GM23248 (cell line): ENCODE measurements around the gene IL36RN. TPM values are rescaled to one million over a fixed set of nuclear protein-coding genes. Genes with fewer than 3 reads are reported as not detected.

ENCODE experiments used
- DNase-seq: peaks from one replicate; pipeline ENCODE4 v3.0.0-alpha.2; 2015
- H2AFZ ChIP-seq: fragments of 200-600 bp; sonication (generic); 2 replicates; pipeline ENCODE4 v1.6.1; 2016; ENCODE audit warnings: antibody characterized with exemption
- H3F3A ChIP-seq: fragments of 200-600 bp; sonication (generic); 2 replicates; pipeline ENCODE4 v1.6.1; 2016; ENCODE audit warnings: mild to moderate bottlenecking, antibody characterized with exemption, mixed run types; ENCODE audit not compliant: insufficient read depth
- H3K27ac ChIP-seq: fragments of 200-600 bp; sonication (generic); 2 replicates; pipeline ENCODE4 v1.5.1; 2016; ENCODE audit warnings: mild to moderate bottlenecking
- H3K27me3 ChIP-seq: fragments of 200-600 bp; sonication (generic); replicated peaks from 2 replicates; pipeline ENCODE4 v1.6.1; 2016; ENCODE audit warnings: mild to moderate bottlenecking; ENCODE audit not compliant: insufficient read depth
- H3K36me3 ChIP-seq: fragments of 200-600 bp; sonication (generic); 2 replicates; pipeline ENCODE4 v1.6.1; 2016; ENCODE audit warnings: low read depth, mild to moderate bottlenecking
- H3K4me1 ChIP-seq: fragments of 200-600 bp; sonication (generic); 2 replicates; pipeline ENCODE4 v1.6.1; 2016; ENCODE audit warnings: mild to moderate bottlenecking; ENCODE audit not compliant: insufficient read depth
- H3K4me2 ChIP-seq: fragments of 200-600 bp; sonication (generic); one replicate; pipeline ENCODE4 v1.6.1; 2016; ENCODE audit warnings: mild to moderate bottlenecking; ENCODE audit not compliant: unreplicated experiment
- H3K4me3 ChIP-seq: fragments of 200-600 bp; sonication (generic); 2 replicates; pipeline ENCODE4 v1.5.1; 2016; ENCODE audit warnings: mild to moderate bottlenecking
- H3K79me2 ChIP-seq: fragments of 200-600 bp; sonication (generic); 2 replicates; pipeline ENCODE4 v1.6.1; 2016; ENCODE audit warnings: mild to moderate bottlenecking; ENCODE audit not compliant: insufficient read depth
- H3K9ac ChIP-seq: fragments of 200-600 bp; sonication (generic); 2 replicates; pipeline ENCODE4 v1.6.1; 2016; ENCODE audit warnings: mild to moderate bottlenecking
- H3K9me2 ChIP-seq: fragments of 200-600 bp; sonication (generic); 2 replicates; pipeline ENCODE4 v1.6.1; 2016; ENCODE audit warnings: mixed run types, mild to moderate bottlenecking, moderate library complexity; ENCODE audit not compliant: insufficient read depth
- H3K9me3 ChIP-seq: fragments of 200-600 bp; sonication (generic); one replicate; pipeline ENCODE4 v1.6.1; 2017; ENCODE audit warnings: low read depth
- H4K20me1 ChIP-seq: fragments of 200-600 bp; sonication (generic); 2 replicates; pipeline ENCODE4 v1.6.0; 2016; ENCODE audit not compliant: insufficient read depth
- EZH2 ChIP-seq: fragments of 200-600 bp; sonication (generic); IDR thresholded peaks from 2 replicates; pipeline ENCODE4 v1.6.1; 2018; ENCODE audit warnings: antibody characterized with exemption, mild to moderate bottlenecking; ENCODE audit not compliant: insufficient read depth, poor library complexity, severe bottlenecking
- EZH2phosphoT487 ChIP-seq: fragments of 200-600 bp; sonication (generic); IDR thresholded peaks from 2 replicates; pipeline ENCODE4 v1.6.1; 2018; ENCODE audit warnings: antibody characterized with exemption, moderate library complexity, mild to moderate bottlenecking, low read depth; ENCODE audit not compliant: insufficient read depth
- WGBS, 2 experiments: methylation state at CpG; one replicate each; pipeline ENCODE4 v1.1.6; 2015 to 2017; ENCODE audit warnings: low lambda C conversion rate in 2 of 2, low coverage in 1 of 2; ENCODE audit errors: missing lambda C conversion rate in 2 of 2; 5-methylcytosine and 5-hydroxymethylcytosine counted together
- in situ Hi-C: fragments of 300-500 bp; cut with MboI; formaldehyde crosslinking; loops from 2 replicates; pipeline ENCODE4 v1.15.0; 2020
- polyA plus RNA-seq: library from polyadenylated mRNA; unstranded; fragments of >200 nt; fragmentation: Nextera tagmentation; extraction: Ambion mirVana; gene quantifications from 2 replicates; pipeline ENCODE4 v1.2.1, GENCODE V29; 2016
- small RNA-seq: library from RNA; depleted of rRNA; stranded (forward); fragments of <200 nt; gene quantifications from one replicate; pipeline ENCODE3, GENCODE V24; 2014; ENCODE audit warnings: low read depth, low replicate concordance
- total RNA-seq: library from RNA; depleted of rRNA; stranded (reverse); fragments of >200 nt; shearing (Covaris generic); gene quantifications from 2 replicates; pipeline ENCODE4 v1.2.3, GENCODE V29; 2014; rRNA removed

IL36RN gene
- total and polyA plus RNA-seq, 2 experiments from 2014 or later: not detected

DNA sequence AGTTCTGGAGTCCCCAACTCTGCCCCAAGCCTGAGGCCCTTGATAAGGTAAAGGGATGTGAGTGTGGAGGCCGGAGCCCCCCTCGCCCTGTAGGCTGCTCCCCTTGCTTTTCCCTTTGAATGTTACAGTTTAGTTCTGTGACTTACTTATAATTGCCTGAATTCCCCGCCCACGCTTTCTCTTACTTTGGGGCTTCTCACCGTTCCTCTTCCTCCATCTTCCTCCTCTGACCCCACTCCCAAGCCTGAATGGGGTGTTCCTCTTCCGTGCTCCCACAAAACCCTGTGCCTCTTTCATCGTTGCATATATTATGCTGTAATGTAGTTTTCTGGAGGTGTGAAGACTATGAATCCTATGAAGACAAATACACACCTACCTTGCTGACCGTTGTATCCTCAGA is 53.4 kb downstream of the IL36RN start:
- no peak overlapping the region for H3K4me2 ChIP-seq
- no peaks in the 10 kb centered on the region for H4K20me1 ChIP-seq
- H3K9me2 ChIP-seq: no peaks in the 10 kb centered on the region
- H3F3A ChIP-seq: 0 out of 2 replicates have a peak, but pooled peaks cover 6% of the 10 kb centered on the region
- no peak for DNase-seq
- H3K9ac ChIP-seq: no peak overlapping the region
- no peak overlapping the region for H3K4me3 ChIP-seq
- no peaks in the 10 kb centered on the region for H3K27me3 ChIP-seq
- H3K9me3 ChIP-seq: no peaks in the 10 kb centered on the region
- H2AFZ ChIP-seq: no peak overlapping the region
- TF ChIP-seq EZH2phosphoT487 (no peak), EZH2 (no peak)
- in situ Hi-C loops: no loop called here
- H3K79me2 ChIP-seq: no peaks in the 10 kb centered on the region
- 62 to 65% methylated on average over 8 of the region's 8 CpGs for WGBS, 2 experiments
- H3K36me3 ChIP-seq: no peaks in the 10 kb centered on the region
- H3K4me1 ChIP-seq: peaks cover 5% of the 10 kb centered on the region; the same call in 1 of the 2 replicates
- no peak overlapping the region for H3K27ac ChIP-seq

DNA sequence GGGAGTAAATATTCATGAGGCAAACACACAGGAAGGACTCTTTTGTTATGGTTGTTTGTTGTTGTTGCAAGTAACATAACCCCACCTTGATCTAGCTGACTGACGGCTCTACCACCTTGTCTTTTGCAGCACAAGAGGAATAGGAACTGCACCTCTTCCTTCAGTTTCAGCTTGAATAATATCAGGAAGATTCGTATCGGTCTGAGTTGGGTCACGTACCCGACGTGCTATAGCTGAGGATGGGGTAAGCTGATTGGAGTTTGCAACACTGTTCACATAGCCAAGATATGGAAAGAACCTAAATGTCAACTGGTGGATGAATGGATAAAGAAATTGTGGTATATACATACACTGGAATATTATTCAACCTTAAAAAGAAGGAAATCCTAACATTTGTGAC is 53.9 kb downstream of the IL36RN start:
- H3K4me1 ChIP-seq: peaks cover 7% of the 10 kb centered on the region
- H3K9me3 ChIP-seq: no peaks in the 10 kb centered on the region
- H3K36me3 ChIP-seq: no peaks in the 10 kb centered on the region
- WGBS, 2 experiments: 79 to 85% methylated on average over 6 of the region's 6 CpGs
- H3K27ac ChIP-seq: no peak overlapping the region
- in situ Hi-C loops: no loop called here
- H3F3A ChIP-seq: 0 out of 2 replicates have a peak, but pooled peaks cover 8% of the 10 kb centered on the region
- H3K4me3 ChIP-seq: no peak overlapping the region
- no peaks in the 10 kb centered on the region for H3K9me2 ChIP-seq
- no peak for TF ChIP-seq EZH2
- TF ChIP-seq EZH2phosphoT487: no peak
- no peak overlapping the region for H2AFZ ChIP-seq
- H3K27me3 ChIP-seq: no peaks in the 10 kb centered on the region
- H3K79me2 ChIP-seq: no peaks in the 10 kb centered on the region
- no peak overlapping the region for H3K4me2 ChIP-seq
- no peak for DNase-seq
- no peaks in the 10 kb centered on the region for H4K20me1 ChIP-seq
- no peak overlapping the region for H3K9ac ChIP-seq

DNA sequence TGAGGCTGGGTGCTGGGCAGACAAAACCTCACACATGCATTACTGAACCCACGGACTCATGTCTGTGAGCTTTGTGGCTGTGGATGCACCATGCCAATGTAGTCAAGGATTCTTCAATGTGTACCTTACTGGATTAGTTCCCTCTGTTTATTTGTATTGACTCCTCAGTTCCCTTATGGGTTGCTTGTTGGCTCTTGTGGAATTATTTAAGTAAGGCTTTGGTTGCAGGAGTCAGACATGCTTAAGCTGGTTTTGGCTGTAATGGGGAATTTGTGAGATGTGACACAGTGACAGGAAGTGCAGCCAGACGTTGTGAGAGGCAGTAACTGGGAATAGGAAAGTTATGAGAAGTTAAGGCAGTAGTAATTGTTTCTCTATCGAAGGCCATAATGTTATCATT is 54.8 kb downstream of the IL36RN start:
- TF ChIP-seq EZH2phosphoT487: no peak
- TF ChIP-seq EZH2: no peak
- in situ Hi-C loops: no loop called here
- no peaks in the 10 kb centered on the region for H3K79me2 ChIP-seq
- no peaks in the 10 kb centered on the region for H4K20me1 ChIP-seq
- H3K27me3 ChIP-seq: no peaks in the 10 kb centered on the region
- no peaks in the 10 kb centered on the region for H3K9me2 ChIP-seq
- 0 out of 2 replicates have a peak, but pooled peaks cover 11% of the 10 kb centered on the region for H3F3A ChIP-seq
- no peak overlapping the region for H2AFZ ChIP-seq
- H3K9me3 ChIP-seq: no peaks in the 10 kb centered on the region
- no peak overlapping the region for H3K4me3 ChIP-seq
- no peak for DNase-seq
- peaks cover 9% of the 10 kb centered on the region for H3K4me1 ChIP-seq
- H3K9ac ChIP-seq: no peak overlapping the region
- 46 to 58% methylated on average over 3 of the region's 3 CpGs for WGBS, 2 experiments
- no peak overlapping the region for H3K27ac ChIP-seq
- H3K36me3 ChIP-seq: no peaks in the 10 kb centered on the region
- H3K4me2 ChIP-seq: no peak overlapping the region

Small RNA genes within 50 kb of the gene (small RNA-seq; reads per million reads assigned to genes)
- gene RNU6-1180P: not detected

Other genes with a start within 250 kb of the IL36RN start
- 0.86 and 3.8 TPM in 2 replicates for gene IL1B, start 222.4 kb upstream of the IL36RN start, total RNA-seq
- gene IL1B, start 222.4 kb upstream of the IL36RN start, polyA plus RNA-seq: 1.1 and 2.2 TPM in 2 replicates
- not detected in 2 replicates for gene IL37, start 148.0 kb upstream of the IL36RN start, total RNA-seq
- gene IL37, start 148.0 kb upstream of the IL36RN start, polyA plus RNA-seq: not detected in 2 replicates
- gene IL36G, start 81.2 kb upstream of the IL36RN start, total RNA-seq: not detected in 2 replicates
- not detected in 2 replicates for gene IL36G, start 81.2 kb upstream of the IL36RN start, polyA plus RNA-seq
- not detected in 2 replicates for gene IL36A, start 53.7 kb upstream of the IL36RN start, total RNA-seq
- not detected in 2 replicates for gene IL36A, start 53.7 kb upstream of the IL36RN start, polyA plus RNA-seq
- gene IL36B, start 6.3 kb upstream of the IL36RN start, total RNA-seq: not detected in 2 replicates
- not detected in 2 replicates for gene IL36B, start 6.3 kb upstream of the IL36RN start, polyA plus RNA-seq
- gene IL1F10, start 8.8 kb downstream of the IL36RN start, total RNA-seq: not detected in 2 replicates
- gene IL1F10, start 8.8 kb downstream of the IL36RN start, polyA plus RNA-seq: not detected in 2 replicates
- 2.4 TPM in 1 of 2 replicates, not detected in the other for gene IL1RN, start 68.4 kb downstream of the IL36RN start, total RNA-seq
- 0.14 TPM in 1 of 2 replicates, not detected in the other for gene IL1RN, start 68.4 kb downstream of the IL36RN start, polyA plus RNA-seq
- 2.8 and 6.1 TPM in 2 replicates for gene PSD4, start 114.8 kb downstream of the IL36RN start, total RNA-seq
- 0.63 and 1.1 TPM in 2 replicates for gene PSD4, start 114.8 kb downstream of the IL36RN start, polyA plus RNA-seq
- gene PAX8, start 219.7 kb downstream of the IL36RN start, total RNA-seq: 2.1 and 5.8 TPM in 2 replicates
- gene PAX8, start 219.7 kb downstream of the IL36RN start, polyA plus RNA-seq: 13.1 and 20.4 TPM in 2 replicates